Fibroblast of upper back skin (primary cell): Measurements from ENCODE around the gene SMAD3.
A peak's percentile ranks its signal among the peaks of the same experiment; 100 is the strongest.

Experiments
- DNase-seq: peaks from one replicate; pipeline ENCODE4 v3.0.0-alpha.2; 2013

The SMAD3 gene

DNA sequence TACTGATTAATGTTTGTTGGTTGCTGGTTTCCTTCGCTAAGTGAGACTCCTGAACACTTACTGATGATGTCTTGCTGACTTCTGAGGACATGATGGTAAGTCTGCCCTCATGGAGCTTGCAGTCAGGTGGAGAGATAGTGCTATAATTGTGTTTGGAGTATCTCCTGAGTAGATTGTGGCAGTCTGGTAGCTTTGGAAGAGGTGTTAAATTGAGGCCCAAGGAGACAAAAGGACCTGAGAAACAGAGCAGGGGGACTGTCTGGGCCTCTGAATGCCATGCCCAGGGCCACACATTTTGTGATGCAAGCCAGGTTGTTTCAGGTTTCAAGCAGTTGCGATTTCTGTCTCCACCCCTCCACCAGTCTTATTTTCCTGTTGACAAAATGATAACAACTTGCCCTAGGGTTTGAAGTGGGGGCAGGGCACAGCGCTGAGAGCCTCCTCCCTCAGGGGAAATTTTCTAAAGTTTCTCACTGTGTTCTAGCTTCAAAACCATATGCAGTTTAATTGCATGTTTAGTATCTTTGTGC is 16.7 kb downstream of the SMAD3 start:
- DNase-seq, result no peak

DNA sequence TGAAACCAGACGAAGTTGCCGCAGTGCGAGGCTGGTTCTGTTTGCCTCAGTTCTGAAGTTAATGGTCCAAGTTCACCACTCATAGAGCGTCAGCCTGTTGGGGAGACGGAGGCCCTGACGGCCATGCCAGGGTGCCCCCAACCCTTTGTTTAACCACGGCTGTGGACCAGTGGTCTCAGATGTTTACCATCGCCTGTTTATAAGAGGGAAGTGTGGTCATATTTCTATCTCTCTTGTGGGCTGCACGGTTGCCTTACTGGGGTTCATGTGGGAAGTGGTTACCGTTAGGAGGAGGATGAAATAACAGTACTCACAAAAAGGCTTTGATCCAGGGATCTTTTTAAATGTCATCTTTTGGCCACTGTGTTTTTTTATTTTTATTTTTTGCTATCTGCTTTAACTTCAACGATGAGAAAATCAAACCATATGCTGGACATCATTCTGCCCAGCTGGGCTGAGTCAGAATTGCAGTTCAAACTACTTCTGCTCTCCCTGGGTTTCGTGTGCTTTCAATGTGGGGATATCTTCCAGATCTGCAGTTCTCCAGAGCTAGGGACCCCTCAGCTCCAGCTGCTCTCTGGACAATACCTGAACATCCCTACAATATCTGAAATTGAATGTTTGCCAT is 17.8 kb downstream of the SMAD3 start:
- DNase-seq, result no peak

DNA sequence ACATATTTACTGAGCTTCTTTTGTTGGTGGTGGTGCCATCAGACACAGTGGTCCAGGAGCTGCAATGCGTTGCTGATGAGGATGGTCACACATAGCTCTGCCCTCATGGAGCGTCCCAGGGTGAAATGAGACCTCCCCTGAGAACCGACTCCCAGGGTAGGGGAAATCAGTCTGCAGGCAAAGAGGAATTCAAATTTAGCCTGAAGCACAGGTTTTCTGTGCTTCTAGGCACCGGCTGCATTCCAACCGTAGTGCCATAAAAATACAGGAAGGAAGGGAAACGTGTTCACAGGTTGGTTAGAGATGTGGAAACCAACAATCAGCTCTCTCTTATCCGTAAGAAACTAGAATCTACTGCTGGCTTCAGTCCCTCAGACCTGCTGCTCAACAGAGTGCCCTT is 19.2 kb downstream of the SMAD3 start:
- no peak for DNase-seq

DNA sequence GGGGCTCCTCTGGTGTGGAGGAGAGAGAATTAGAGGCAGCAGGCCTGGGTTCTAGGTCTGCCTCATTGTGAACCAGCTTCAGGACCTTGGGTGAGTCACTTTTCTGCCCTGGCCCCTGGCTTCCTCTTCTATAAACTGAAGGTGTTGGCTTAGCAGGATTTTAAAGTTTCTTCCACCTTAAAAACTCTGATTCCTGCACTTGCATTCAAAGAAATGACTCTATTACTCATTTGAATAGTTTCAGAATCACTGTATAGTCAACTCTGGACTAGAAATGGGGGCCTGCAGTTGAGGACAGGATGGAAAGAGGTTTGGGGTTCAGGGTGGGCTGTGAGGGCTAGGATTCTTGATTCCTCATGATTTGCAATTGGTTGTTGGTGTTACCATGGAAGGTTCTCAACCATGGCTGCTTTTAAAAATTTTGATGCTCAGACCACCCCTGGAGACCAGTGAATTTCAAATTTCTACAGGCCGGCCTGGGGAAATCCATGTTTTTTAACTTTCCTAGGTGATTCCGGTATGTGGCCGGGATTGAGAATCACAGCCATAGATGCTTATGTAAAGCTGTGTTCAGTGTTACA is 19.9 kb downstream of the SMAD3 start:
- DNase-seq, result no peak

DNA sequence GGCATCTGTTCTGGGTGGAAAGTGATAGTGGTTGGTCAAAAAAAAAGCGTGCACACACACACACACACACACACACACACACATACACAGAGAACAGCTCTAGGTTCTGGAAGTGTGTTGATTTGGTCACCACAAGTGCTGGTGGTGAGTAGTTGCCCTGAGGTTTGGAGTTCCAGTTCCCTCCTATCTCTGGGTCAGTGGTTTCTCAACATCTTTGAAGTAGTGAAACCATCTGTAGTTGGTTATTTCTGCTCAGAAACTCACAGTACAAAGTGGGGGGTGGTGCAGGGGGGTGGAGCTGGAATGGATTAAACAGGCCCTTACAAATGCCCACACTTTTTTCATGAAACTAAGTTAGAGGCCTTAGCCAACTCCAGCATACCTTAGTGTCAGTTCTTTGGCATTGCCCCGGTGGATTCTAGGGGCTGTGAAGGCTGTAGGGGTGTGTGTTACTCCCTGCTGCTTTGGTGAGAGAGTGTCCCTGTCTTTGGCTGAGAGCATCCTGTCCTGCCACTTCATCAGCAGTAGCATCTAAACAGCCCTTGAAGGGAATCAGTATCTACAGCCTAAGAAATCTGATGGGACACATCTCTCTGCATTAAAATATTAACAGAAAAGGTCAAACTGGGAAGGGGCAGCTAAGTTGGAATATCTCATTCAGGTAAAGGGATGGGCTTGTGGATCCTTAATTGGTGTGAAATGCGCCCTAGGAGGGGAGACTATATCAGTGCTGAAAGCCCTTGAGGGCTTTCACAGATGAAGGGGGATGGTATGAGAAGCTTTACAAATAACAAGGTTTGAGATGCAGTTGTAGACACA is 20.6 kb downstream of the SMAD3 start:
- DNase-seq, result peak; percentile 94

DNA sequence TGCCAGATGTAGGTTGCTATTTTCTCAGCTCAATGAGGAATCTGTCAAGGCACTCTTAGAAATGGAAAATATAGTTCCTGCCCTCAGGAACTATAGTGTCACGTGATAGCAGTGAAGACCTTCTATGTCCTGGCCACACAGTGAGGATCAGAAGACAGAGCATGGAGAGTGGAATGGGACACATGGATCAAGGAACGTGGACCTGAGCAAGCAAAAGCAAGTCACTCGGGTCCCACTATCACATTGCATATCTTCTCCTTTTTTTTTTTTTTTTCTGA is 21.2 kb downstream of the SMAD3 start:
- no peak for DNase-seq

DNA sequence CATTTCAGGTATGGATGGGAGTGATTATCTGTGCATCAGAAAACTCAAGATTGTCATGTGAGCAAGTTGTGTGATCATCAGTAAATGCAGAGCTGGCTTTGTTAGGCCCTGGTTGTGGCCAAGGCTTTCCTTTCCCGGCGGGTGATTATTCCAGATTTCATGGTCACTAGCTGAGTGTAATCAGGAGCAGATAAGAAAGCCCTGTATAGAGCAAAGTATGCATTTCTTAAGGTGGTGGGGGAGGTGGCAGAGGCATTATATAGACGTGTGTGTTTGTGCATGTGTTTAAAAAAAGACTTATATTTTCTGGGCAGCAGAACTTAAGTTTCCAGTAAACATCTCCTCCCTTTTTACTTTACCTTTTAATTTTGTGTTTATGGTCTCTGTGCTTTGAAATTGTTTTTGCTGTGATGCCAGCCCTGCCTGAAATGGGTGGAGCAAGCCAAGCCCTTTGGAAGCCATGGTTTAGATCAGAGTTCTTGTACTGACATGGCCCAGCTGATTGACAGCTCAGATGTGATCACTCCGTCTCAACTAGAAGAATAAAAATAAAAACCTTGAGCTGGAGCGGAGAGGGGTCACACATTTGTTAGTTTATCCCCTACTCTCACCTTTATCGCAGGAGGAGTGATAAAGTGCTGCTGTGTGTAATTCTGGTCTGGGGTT is 22.2 kb downstream of the SMAD3 start:
- no peak for DNase-seq

DNA sequence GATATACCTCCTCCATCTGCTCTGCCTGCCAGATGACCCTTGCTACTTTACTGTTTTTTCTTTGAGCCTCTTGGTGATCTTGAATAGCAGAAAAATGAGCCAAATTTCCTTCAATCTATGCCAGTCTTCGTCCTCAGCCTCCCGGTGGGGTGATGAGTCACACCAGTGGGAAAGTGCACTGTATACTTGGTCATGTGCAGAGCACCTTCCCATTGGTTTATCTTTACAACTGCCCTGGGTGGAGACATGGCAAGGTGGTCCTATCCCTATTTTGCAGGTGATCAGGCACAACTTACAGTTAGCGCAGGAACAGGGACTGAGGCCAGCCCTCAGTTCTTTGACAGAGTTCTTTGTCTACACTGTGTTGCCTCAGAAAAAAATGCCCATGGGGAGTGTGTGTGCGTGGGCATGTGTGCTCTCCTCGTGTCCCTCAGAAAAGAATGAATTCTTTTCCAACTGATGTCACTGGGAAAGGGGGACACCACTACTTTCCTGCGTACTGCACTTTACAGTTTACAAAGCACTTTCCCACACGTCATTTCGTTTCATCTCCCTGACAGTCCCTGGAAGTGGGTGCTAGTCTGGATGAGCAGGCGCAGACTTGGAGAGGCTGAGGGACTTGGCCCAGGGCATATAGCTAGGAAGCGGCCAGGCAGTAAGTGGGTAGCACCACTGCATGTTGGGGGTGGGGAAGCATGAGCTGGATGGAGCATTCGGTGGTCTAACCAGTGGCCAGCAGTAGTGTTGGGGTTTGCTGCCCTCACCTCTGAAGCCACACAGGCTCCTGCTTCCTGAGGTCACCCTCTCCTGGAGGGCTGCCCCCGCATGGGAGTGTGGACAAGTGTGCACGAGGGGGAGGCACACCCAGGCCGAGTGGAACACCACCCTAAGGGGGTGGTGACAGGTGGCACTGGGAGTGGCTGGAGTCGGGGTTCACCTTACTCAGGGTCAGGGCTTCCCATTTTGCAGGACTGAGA is 24.1 kb downstream of the SMAD3 start:
- peak; percentile 59 for DNase-seq

DNA sequence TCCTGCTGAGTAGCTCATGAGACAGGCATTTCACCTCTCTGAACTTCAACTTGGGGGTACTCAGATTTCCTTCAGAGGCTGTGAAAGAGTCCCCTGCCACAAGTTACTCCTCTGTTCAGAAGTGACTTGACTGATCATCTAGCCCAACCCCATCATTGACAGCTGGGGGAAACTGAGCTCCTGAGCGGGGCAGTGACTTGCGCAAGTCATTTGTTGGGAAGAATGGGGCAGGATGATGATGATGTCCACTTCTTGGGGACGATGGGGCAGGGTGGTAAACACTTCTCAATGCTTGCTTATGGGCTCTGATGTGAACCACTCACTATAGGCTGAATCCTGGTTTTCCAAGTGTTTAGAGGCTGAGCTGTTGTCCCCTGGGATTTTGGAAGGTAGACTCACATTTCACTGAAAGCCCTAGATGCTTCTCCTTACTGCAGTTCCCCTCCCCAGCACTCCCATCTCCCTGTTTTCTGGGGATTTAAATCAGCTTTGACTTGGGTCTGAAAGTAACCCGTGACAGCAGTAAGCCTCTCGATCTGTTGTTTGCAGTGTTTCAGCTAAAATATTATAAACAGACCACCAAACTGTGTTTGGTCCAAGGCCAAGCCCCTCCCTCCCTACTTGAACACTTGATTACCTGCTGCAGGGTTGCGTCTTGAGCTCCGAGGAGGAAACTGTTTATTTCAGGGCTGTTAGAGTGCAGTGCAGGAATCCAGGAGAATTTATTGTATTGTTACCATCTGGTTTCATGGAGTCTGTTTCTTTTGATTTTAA is 25.1 kb downstream of the SMAD3 start:
- DNase-seq, result peak; percentile 59

DNA sequence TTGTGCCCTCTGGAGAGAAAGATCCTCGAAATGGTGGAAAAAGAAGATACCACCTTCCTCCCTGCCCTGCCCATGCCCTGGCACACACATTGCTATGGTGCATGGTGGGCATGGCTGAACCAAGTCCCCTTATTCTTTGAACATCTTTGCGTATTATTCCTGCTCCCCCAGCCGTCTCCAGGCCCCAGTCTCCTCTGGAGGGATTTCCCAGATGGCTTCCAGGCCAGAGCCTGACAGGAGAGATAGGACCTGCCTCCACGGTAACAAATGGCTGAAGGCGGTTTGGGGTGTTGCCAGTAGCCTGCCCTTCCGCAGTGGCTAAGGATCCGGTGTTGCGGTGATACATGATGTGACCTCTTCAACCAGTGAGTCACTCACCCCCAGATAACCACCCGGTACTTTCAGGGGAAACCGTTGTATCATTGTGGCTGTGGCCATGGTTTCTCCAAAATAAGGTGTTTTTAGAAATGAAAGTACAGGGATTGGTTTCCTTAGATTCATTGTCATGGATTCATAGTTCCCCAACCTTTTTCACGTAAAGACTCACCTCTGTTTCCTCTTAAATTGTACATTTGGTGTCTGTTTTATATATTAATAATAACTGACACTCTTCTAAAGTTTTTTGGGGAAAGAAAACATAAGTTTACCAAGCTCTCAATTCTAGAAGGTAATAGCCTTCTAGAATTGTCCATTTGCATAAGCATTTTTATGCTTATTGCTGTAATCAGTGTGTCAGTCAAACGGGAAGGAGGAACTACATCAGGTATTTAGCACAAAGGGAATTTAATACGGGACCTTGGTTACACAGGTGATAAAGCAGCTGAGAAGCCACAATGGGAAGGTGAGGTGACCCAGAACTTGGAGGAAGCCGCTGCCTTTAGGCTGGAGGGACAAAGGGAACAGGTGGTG is 25.9 kb downstream of the SMAD3 start:
- DNase-seq, result peak; percentile 91

DNA sequence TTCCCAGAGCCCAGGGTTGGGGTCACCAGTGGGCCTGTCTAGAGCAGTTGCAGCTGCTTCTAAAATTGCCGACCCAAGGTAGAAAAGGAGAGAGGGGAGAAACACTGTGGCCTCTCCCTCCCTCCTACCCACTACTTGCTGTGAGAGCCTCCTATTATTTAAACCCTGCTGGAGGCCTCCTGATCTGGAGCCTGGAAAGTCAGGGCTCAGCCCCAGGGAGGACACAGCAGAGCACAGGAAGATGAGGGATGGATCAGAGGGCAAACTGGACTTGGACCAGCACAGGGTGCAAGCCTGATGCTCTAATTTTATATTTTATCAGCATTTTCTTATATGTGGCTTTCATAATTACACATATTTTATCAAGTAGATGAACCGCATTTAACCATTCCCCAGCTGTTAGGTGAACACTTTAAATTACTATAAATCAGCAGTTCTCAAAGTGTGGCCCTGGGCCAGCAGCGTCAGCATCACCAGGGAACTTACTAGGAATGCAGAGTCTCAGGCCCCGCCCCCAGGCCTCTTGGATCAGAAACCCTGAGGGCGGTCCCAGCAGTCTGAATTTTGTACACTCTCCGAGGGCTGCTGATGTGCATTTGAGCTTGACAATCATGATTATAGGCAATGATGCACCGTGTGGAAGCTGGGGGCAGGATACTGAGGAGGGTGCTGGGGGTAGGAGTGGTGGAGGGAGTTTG is 26.7 kb downstream of the SMAD3 start:
- no peak for DNase-seq

DNA sequence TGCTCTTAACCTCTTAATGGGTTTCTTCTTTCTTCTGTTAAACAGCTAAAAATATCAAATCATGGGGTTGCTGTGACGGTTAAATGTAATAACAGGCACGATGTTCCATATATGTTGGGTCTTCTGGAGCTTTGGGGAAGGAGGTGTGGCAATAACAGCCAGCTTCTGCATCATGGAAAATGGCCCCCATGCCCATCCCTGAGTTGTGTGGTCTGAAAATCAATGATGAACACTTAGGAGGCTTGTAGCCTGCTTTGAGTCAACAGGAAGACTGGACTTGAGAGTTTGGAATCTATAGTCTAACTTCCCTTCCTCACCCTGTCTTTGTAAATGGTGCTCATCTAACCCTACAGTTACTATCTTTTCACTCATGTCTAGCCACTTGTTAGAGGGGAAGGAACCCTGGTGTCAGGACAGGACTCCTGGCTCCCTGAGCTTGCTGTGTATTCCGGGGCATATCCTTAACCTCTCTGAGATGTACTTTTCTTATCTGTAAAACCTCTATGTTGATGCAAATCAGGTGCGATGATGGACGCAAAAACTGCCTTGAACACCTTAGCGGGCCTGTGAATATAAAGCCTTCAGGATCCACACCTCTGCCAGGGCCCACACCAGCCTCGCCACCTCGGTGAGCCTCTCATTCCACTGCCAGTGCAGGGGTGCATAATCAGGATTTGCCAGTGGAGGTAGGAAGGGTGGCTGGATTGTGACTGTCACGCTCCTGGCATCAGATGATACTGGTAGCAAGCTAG is 27.5 kb downstream of the SMAD3 start:
- no peak for DNase-seq

DNA sequence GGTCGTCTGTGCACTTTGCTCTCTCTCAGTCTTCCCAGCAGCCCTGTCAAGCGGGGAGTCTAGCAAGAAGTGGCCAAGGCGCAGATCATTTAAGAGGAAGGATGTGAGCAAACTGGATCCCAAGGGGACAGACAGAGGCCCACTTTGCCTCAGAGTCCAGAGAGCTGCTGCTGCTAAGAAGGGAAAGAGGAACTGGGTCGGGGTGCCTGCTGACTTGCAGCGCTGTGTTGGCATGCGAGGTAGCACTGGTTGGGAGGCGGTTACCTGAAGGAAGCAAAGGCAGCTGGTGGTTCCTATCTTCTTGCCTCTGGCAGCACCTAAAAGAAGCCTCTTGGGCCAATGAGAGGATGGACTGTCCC is 28.1 kb downstream of the SMAD3 start:
- DNase-seq, result no peak

DNA sequence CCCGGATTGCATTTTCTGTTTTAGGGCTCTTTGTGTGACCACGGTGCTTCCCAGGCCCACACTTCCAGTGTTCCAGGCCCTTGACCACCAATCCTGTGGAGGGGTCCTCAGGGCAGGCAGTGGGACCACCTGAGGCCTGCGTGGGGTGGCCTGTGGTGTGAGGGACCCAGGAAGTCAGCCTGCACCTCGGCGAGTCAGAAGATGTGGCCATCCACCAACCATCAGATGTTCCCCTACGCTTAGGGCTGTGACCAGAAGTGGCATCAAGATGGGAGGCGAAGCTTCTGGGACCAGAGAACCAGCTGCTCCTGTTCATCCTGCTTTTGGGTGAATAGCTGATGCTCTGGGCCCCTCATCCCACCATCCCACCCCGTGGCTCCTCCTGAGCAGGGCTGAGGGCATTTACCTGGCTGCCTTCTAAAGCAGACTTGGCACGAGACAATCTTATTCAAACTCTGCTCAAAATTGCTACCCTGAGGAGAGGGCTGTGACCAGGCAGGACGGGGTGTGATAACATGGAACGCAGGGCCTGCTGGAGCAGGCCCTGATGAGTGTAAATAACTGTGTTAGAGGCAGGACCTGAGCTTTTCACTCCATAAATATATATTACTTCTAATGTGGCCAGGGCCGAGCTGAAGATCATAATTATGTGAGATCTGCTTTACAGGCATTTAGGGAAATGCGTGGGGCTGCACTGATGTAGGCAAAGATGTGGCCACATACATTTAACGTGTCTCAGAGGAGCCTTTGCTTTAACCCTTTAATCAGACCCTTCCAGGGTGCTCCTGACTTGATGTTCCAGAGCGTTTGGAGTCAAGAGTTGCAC is 28.8 kb downstream of the SMAD3 start:
- no peak for DNase-seq

DNA sequence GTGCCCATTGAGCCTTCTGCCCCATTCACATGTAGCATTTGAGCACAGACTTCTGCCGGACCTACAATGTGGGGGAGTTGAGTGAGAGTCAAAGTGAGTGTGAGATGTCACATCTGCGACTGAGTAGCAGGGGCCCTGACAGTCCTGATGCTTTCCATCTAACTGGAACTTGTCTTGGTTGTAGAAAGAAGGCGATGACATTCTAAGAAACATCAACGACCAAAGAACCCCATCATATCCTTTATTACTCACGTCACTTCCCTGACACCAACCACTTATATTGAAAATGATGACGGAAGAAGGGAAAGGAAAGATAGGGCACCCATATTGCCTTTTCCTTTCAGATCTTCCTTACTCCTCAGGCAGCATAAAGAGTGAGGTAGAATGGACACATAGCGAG is 30.5 kb downstream of the SMAD3 start:
- no peak for DNase-seq

DNA sequence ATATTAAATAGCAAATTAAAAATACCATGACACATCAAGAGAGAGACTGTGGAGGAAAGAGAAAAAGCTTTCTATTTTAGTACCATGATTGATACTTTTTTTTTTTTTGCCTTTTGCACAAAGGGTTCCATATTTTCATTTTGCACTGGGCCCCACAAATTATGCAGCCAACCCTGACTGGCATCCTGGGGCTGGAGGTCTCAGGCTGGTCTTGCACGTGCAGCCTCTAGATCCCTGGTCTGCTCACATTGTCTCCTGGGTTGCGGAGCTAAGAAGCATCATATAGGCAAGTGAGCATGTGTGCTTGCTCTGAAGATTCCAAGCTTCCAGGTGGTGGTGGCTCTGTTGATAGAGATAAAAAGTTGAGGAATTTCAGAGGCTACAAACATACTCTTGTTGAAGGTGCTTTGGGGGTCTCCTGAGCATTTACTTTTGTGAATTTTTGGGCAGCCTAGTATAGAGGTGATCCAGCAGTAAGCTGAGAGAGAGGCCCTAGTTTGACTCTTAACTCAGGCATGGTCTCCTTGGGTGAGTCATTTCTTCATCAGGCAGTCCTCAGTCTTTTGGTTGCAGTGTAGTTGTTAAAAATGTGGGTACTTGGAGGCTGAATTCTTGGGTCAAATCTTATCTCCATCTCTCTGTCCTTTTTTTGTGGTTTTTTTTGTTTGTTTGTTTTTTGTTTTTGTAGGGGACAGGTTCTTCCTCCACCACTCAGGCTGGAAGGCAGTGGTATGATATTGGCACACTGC is 31.3 kb downstream of the SMAD3 start:
- peak; percentile 45 for DNase-seq

DNA sequence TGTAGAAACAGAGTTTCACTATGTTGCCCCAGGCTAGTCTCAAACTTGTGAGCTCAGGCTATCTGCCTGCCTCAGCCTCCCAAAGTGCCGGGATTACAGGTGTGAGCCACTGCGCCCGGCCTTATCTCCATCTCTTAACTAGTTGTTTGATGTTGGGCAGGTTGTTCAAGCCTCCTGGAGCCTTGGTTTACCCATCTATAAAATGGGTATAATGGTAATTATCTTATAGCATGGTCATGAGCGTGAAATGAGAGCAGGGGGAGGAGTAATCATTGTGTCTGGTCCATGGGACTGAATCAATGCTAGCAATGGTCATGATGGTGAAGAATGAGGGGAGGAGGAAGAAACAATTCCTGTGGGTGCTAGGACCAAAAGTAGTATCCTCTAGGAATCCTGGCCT is 32.0 kb downstream of the SMAD3 start:
- DNase-seq, result no peak
